ENCODE measurements around the gene PGS1.
A peak's percentile ranks its signal among the peaks of the same experiment; 100 is the strongest.

- TF ChIP-seq EZH2 (IDR thresholded peaks at IDR 0.05; ENCODE audit: low read depth, low read length, severe bottlenecking) (no peak), SAP30 (IDR thresholded peaks at IDR 0.05; ENCODE audit: insufficient read depth, insufficient replicate concordance, low read length) (no peak), POLR2AphosphoS5 (IDR thresholded peaks at IDR 0.05; ENCODE audit: low read depth, low read length) (no peak), POLR2A (IDR thresholded peaks at IDR 0.05; ENCODE audit: control extremely low read depth in 1 of 2, low read depth in 2 of 2, low read length in 2 of 2) (0 out of 3 replicates have a peak, but pooled peaks of 1 of the 2 experiments have one; percentile 7), CTCF (IDR thresholded peaks at IDR 0.05; ENCODE audit: control extremely low read depth in 1 of 3, insufficient read depth in 1 of 3, low read depth in 1 of 3, low read length in 3 of 3) (no peak), RAD21 (IDR thresholded peaks at IDR 0.05 in 1 of 2, conservative IDR thresholded peaks at IDR 0.05 in 1 of 2; ENCODE audit: low read depth in 2 of 2, low read length in 2 of 2) (no peak), CHD1 (IDR thresholded peaks at IDR 0.05; ENCODE audit: low read depth, low read length) (no peak), HDAC2 (IDR thresholded peaks at IDR 0.05; ENCODE audit: borderline replicate concordance in 1 of 2, low read depth in 2 of 2, low read length in 2 of 2) (no peak)
These were observed 54.7 kb downstream of the PGS1 start for GRCh38 chr17:78433013-78433727.
